ENCODE data around the gene CRYBG1.
"Not testable (repeated sequence)": the region's sequence is repeated elsewhere in the genome, so short reads cannot be mapped to it uniquely, and the experiment has no call there.

The CRYBG1 gene

DNA sequence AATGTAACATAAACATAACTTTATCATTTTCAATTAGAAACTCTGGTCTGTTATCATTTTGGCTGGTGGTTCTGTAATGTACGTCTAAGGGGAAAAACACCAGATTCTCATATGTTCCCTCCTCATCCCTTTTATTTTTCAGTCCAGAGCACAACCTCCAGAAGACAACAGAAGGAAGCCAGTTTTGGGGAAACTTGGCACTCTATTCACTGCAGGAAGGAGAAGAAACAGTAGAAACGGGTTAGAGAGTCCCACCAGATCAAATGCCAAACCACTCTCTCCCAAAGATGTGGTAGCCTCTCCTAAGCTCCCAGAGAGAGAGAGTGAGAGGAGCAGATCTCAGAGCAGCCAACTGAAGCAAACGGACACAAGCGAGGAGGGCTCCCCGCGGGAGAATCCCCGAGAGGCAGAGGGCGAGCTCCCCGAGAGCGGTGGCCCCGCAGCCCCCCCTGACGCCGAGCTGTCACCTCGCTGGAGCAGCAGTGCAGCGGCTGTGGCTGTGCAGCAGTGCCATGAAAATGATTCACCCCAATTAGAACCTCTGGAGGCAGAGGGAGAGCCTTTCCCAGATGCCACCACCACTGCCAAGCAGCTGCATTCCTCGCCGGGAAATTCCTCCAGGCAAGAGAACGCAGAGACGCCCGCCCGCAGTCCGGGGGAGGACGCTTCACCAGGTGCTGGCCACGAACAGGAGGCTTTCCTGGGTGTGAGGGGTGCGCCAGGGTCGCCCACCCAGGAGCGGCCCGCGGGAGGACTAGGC lies 151.0 kb downstream of the CRYBG1 start:
- no peak for DNase-seq

DNA sequence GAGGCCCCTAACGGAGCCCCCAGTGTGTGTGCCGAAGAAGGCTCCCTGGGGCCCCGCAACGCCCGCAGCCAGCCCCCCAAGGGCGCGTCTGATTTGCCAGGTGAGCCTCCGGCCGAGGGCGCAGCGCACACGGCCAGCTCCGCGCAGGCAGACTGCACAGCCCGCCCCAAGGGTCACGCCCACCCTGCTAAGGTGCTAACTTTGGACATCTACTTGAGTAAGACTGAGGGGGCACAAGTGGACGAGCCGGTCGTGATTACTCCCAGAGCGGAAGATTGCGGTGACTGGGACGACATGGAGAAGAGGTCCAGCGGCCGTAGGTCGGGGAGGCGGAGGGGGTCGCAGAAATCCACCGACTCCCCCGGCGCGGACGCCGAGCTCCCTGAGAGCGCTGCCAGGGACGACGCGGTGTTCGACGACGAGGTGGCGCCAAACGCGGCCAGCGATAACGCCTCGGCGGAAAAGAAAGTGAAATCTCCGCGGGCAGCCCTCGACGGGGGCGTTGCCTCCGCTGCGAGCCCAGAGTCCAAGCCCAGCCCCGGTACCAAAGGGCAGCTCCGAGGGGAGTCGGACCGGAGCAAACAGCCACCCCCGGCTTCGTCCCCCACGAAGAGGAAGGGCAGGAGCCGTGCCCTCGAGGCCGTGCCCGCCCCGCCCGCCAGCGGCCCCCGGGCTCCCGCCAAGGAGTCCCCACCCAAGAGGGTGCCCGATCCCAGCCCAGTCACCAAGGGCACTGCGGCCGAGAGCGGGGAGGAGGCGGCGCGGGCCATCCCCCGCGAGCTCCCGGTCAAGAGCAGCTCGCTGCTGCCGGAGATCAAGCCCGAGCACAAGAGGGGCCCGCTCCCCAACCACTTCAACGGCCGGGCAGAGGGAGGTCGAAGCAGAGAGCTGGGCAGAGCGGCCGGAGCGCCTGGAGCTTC lies 151.8 kb downstream of the CRYBG1 start:
- peak; percentile 13 for DNase-seq

DNA sequence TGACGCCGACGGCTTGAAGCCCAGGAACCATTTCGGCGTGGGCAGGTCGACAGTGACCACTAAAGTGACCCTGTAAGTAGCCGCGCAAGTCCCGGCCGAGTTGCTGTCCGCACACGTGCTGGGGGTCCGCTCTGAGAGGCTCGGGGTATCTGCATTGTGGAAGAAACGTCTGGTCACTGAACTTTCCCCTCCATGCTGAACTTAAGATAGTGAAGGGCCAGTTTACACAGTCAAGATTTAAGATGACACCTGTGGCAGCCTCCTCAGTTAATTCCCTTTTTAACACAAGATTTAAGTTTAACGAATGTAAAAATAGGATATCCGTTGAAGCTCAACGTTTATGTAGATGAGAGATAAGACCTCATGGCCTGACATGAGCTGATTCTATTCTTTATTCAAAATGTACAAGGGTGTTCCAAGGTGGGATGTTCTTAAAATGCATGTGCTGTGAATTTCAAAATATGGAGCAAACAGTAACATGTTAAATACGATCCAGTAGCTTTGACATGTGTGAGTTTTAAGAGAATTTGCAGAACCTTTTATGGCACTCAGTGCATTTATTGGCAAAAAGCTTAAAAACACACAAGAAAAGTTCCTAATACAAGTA lies 152.6 kb downstream of the CRYBG1 start:
- DNase-seq, result no peak

DNA sequence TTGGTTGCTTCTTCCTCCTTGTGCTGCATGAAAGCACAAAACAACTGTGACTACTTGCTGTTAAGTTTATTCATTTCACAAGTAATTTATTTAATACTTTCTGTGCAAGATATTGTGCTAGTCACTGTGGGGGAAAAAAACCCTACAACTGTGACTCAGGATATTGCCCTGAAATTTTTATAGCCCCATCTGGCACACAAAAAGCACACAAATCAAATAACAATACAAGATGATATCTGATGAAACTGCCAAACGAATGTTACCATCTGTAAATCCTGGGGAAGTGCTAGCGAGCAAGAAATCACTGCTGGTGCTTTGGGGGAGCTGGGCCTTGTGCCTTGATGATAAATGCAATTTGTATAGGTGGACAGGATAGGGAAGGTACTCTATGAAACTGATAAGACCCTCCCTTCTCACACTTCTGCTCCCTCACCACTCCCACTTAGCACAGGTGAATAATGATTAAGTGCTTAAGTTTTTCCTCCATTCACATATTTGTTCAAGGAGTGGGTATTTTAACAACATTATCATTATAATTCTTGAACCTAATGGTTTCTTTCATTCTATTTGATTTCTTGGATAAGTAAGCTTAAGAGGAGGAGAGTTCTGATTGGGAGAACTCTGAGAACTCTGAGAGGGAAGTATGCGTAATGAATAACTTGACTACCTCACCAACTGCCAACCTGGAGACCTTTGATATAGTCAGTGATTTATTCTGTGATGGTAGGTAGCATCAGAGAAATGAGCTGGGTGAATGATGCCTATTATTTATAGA lies 153.5 kb downstream of the CRYBG1 start:
- DNase-seq, result no peak

DNA sequence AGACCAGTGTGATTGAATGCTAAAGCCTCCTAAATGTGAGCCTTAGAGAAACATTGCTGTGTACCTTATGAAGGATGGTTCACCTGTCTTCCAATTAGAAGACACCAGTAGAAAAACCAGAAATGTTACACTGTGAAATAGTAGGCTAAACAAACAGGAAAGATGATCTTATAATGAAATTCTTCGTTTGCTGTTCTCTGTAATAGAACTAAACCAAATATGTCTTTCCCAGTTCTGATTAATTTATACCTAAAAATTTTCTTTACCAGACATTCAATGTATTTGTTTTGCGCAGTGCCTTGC lies 154.0 kb downstream of the CRYBG1 start:
- DNase-seq, result no peak

DNA sequence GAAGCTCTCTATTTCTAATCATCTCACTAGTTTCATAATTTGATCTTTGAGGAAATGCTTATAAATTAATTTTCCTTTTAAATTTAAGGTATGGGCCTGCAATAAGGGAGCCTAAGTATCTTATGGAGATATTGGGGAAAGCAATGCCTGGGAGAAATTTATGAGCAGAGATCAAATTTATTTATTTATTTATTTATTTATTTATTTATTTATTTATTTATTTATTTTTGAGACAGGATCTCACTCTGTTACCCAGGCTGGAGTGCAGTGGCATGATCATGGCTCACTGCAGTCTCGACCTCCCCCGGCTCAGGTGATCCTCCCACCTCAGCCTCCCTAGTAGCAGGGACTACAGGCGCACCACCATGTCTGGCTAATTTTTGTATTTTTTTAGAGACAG lies 155.1 kb downstream of the CRYBG1 start:
- not testable (repeated sequence) for DNase-seq

DNA sequence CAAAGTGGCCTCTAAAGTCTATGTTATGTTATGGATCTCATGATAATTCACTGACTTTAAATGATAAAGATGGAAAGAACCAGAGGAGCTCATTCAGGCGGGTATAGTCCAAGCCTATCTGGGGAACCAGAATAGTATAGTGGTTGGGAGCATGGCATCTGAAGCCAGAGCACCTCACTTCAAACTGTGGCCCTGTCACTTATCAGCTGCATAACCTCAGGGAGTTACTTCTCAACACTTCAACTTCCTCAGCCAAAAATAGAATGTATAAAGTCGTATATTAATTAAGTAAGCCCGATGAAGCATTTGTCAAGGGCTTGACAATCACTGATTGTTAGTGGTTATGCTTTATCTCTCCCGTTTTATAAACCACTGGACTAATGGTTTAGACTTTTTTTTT lies 156.1 kb downstream of the CRYBG1 start:
- no peak for DNase-seq

DNA sequence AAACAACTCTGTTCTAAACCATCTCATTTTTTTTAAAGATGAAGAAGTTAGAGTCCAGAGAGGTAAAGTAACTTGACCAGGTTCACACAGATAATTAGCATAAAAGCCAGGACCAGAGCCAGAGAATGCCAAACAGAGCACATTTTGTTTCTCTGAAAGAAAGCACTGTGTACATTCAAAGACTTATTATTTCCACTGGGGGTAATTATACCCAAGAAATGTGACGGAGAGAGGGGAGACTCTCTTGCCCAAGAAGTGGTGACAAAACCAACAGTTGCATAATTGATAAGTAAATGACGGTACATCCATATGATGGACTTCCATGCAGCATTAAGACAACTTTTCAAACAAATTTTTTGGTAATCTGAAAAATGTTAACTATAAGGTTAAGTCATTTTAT lies 157.2 kb downstream of the CRYBG1 start:
- no peak for DNase-seq

DNA sequence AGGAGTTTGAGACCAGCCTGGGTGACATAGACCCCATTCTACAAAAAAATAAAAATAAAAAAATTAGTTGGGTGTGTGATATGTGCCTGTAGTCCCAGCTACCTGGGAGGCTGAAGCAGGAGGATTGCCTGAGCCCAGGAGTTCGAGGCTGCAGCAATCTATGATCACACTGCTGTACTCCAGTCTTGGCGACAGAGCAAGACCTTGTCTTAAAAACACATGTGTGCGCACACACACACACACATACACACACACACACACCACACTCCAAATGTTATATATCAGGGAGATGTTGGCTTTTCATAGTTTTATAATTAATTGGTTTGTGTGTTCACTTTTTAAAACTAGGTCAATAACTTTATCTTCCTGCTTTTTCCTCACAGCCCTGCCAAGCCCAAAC lies 158.2 kb downstream of the CRYBG1 start:
- no peak for DNase-seq

DNA sequence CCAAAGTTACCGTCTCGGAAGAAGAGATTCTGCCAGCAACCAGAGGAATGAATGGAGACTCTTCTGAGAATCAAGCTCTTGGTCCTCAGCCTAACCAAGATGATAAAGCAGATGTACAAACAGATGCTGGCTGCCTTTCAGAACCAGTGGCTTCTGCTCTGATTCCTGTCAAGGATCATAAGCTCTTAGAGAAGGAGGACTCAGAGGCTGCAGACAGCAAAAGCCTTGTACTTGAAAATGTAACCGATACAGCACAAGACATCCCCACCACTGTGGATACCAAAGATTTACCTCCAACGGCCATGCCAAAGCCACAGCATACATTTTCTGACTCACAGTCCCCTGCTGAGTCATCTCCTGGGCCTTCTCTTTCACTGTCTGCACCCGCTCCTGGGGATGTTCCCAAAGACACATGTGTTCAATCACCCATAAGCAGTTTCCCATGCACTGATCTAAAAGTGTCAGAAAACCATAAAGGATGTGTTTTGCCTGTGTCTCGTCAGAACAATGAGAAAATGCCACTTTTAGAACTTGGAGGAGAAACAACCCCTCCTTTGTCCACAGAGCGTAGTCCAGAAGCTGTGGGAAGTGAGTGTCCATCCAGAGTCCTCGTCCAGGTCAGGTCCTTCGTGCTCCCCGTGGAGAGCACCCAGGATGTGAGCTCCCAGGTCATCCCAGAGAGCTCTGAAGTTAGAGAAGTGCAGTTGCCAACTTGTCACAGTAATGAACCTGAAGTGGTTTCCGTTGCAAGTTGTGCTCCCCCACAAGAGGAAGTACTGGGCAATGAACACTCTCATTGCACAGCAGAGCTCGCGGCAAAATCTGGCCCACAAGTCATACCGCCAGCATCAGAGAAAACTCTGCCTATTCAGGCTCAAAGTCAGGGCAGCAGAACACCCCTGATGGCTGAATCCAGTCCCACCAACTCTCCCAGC lies 159.2 kb downstream of the CRYBG1 start:
- DNase-seq, result no peak

DNA sequence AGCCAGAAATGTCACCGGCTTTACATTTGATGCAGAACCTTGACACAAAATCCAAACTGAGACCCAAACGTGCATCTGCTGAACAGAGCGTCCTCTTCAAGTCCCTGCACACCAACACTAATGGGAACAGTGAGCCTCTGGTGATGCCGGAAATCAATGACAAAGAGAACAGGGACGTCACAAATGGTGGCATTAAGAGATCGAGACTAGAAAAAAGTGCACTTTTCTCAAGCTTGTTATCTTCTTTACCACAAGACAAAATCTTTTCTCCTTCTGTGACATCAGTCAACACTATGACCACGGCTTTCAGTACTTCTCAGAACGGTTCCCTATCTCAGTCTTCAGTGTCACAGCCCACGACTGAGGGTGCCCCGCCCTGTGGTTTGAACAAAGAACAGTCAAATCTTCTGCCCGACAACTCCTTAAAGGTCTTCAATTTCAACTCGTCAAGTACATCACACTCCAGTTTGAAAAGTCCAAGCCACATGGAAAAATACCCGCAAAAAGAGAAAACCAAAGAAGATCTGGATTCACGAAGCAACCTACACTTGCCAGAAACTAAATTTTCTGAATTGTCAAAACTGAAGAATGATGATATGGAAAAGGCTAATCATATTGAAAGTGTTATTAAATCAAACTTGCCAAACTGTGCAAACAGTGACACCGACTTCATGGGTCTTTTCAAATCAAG lies 160.3 kb downstream of the CRYBG1 start:
- DNase-seq, result no peak

DNA sequence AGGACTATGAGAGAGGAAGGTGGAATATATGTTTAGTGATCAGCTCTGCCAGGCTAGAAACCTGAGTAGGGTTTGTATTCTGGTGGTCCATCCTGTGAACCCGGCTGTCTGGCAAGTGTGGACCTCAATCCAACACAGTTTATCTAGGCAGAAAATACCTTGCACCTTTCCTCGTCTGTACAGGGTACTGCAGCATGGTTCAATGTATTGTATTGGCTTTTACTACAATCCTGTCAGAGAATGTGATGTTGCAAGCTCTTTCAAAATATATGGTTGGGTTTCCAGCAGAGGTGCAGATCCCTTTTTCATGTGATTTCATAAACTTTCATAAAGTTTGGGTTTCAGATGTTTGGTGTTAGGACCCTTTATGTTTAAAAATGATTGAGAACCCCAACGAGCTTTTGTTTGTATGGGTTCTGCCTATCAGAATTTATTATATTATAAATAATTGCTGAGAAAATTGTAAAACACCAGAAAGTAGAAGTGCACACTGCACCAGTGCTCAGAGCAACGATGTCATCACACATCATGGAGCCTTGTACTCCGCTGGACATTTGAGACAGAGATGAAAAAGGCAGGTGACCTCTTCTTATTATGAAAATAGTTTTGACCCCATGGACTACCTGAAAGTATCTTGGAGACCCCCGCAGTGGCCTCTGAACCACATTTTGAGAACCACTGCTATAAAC lies 162.2 kb downstream of the CRYBG1 start:
- no peak for DNase-seq

DNA sequence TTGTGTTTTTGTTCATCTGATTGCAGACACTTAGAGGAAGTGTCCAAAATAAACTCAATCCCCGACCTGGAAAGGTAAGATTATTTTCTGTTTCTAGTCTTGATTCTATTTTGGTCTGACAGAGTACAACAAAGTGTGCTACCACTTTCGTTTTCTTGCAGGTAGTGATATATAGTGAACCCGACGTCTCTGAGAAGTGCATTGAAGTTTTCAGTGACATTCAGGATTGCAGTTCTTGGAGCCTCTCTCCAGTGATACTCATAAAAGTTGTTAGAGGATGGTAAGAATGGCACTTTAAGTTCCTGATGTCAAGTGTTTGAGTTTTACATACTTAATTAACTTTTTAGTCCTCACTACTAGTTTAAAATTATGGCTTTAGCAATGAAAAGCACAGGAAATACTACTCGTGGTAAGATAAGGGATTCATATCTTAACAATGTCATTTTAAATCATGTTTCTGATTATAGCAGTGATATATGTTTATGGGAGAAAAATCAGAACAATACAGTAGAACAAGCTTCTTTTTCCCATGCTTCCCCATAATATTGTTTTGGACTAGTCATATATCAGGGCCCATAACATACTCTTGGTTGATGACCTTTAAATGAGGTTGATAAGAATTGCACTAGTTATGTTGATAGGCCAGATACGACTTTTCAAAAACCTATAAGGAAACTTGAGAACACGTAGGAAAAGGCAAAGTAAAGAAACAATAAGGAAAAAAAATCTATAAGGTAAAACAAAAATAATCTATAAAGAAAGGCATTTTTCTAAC lies 164.8 kb downstream of the CRYBG1 start:
- no peak for DNase-seq

DNA sequence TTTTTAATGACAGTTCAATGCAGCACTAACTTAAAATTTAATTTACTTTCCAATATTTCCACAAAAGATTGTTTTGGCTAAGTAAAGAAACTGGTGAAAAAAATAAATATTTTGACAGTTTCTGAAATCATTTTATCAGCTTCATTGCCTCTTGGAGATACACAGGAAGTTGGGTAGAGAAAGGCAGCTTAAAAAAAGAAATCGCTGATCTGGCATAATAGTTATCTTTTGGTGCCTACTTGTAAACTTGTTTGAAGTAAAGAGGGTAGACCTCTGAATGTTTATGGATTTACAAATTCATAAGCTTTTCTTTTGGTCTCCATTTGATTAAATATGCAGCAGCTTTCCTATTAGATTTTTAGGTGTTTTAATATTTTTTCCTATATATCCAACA lies 165.4 kb downstream of the CRYBG1 start:
- DNase-seq, result no peak

DNA sequence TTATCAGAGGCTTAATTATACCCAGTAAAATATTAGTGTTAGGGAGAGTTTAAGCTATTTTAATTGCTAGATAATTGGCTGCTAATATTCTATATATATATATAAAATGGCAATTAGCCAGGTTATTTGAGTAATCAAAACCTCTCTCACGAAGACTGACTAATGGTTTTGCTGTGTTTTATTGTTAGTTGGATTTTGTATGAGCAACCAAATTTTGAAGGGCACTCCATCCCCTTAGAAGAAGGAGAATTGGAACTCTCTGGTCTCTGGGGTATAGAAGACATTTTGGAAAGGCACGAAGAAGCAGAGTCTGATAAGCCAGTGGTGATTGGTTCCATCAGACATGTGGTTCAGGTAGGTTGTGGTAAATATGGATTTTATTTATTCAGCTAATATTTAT lies 166.6 kb downstream of the CRYBG1 start:
- DNase-seq, result no peak

DNA sequence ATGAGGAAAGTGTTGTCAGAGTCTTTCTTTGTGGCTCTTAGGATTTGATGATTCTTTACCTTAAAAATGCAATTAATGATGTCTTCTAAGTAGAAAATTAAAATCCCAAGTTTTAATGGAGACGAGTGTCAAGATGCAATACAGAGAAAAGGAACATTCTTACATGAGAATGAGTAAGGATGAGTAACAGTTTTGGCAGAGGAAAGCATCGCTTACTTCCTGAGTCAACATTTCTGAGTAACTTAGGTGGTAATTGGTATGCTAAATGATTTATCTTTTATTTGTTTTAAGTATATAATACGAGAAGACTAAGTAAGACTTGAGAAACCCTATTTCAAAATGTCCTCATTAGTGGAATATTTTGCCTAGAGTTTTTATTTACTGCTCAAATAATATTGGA lies 167.5 kb downstream of the CRYBG1 start:
- DNase-seq, result no peak

DNA sequence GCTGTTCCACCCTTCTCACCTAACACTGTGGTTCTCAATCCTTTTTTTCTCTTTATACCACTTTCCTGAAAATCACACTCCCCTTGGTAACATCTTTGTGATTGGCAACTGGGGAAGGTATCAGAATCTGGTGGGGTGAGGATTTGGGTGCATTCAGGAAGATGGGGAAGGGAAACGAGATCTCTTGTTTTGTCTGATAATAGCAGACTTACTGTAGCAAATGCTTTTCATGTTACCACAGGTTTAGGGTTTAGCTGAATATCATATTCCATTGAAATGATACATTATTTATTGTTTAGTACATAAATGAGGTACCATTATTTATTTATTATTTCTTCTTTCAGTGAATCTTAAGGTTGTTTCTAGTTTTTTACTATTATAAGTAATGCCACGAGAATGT lies 168.0 kb downstream of the CRYBG1 start:
- no peak for DNase-seq

DNA sequence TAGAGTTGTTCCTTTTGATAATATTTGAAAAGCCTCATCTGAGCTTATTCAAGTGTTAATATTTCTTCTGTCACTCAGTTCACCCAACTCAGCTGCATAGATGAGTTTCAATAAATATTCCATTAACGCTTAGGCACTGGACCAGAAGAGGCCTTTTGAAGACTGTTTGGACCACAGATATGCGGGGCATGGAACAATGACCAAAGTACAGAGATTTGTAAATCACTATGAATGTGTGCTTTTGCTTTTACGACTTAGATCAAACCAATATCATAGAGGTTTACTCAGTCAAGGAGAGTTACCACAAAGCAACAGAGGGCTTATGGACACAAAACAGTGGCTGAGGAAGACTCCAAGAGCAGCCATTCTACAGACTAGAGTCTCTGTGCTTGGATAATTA lies 168.9 kb downstream of the CRYBG1 start:
- no peak for DNase-seq

DNA sequence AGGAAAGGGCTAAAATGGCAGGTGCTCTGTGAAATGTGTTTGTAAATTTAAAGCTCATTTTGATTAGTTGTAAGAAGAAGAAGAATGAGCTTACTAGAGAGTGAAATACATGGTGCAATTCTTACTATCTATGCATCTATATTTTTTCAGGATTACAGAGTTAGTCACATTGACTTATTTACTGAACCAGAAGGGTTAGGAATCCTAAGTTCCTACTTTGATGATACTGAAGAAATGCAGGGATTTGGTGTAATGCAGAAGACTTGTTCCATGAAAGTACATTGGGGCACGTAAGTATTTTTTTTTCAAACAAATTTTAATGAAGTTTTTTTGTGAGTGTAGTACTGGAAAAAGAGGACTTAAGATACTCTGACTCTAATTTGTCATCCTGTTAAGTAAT lies 169.5 kb downstream of the CRYBG1 start:
- no peak for DNase-seq

DNA sequence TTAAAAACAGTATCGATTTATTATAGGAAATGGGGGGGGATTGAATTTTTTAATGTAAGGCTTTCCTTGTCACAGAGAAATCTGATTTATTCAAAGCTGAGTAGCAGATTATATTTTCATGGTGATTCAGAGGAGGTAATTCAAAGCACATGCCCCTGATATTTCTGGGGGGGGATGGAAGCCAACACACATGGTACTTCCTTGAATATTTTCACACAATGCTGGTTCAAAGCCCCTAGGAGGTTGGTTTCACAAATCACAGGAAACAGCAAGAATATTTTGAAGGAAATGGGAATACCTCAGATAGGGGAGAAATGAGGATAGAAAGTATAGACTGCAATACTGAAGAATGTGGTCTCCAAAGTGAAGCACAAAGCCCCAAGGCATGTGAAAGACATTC lies 170.0 kb downstream of the CRYBG1 start:
- DNase-seq, result no peak

All from NCI-H1436 (cell line).